ENCODE results near the gene CFI.
"Not testable (repeated sequence)": the region's sequence is repeated elsewhere in the genome, so short reads cannot be mapped to it uniquely, and the experiment has no call there.

Gene CFI

DNA sequence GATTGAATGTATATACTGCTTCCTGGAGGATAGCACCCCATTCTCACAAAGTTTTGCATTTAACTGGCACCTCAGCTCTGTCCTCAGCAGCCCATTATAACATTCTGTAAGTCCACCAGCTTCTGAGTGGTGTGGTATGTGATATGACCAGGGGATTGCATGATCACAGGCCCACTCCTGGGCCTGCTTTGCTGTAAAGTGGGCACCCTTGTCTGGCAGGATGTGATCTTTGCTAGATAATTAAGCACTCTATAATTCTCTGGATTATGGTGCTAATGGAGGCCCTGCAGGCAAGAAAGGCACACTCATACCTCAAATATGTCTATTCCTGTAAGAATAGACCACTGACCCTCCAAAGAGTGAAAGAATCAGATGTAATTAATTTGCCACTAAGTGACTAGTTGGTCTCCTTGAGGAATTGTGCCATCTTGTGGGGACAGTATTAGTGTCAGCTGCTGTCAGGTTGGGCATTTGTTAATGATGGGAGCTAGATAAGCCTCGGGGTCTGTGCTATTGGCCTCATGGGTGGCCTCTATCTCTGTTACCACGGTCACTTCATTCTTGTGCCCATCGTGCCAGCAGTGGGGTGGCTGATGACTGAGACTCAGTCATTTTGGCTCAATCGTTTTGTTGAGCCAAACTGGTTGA is 2.2 kb upstream of the CFI start:
- POLR2A ChIA-PET (ENCODE audit: low non-redundant PET) = no interaction called here
- CTCF ChIA-PET = interaction anchor here (0.5 to 0.7 kb wide), 3 partner anchors 147 to 1220 kb away, joined by 3 to 4 read pairs (median 3); no protein-coding TSS in a partner anchor
- TF ChIP-seq, protein P1, sequence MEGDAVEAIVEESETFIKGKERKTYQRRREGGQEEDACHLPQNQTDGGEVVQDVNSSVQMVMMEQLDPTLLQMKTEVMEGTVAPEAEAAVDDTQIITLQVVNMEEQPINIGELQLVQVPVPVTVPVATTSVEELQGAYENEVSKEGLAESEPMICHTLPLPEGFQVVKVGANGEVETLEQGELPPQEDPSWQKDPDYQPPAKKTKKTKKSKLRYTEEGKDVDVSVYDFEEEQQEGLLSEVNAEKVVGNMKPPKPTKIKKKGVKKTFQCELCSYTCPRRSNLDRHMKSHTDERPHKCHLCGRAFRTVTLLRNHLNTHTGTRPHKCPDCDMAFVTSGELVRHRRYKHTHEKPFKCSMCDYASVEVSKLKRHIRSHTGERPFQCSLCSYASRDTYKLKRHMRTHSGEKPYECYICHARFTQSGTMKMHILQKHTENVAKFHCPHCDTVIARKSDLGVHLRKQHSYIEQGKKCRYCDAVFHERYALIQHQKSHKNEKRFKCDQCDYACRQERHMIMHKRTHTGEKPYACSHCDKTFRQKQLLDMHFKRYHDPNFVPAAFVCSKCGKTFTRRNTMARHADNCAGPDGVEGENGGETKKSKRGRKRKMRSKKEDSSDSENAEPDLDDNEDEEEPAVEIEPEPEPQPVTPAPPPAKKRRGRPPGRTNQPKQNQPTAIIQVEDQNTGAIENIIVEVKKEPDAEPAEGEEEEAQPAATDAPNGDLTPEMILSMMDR (conservative IDR thresholded peaks at IDR 0.05; ENCODE audit: low read depth) = peak; percentile 44
- H3K27ac ChIP-seq = no peak overlapping the region
- peak; percentile 30 for DNase-seq (ENCODE audit: low spot score)

DNA sequence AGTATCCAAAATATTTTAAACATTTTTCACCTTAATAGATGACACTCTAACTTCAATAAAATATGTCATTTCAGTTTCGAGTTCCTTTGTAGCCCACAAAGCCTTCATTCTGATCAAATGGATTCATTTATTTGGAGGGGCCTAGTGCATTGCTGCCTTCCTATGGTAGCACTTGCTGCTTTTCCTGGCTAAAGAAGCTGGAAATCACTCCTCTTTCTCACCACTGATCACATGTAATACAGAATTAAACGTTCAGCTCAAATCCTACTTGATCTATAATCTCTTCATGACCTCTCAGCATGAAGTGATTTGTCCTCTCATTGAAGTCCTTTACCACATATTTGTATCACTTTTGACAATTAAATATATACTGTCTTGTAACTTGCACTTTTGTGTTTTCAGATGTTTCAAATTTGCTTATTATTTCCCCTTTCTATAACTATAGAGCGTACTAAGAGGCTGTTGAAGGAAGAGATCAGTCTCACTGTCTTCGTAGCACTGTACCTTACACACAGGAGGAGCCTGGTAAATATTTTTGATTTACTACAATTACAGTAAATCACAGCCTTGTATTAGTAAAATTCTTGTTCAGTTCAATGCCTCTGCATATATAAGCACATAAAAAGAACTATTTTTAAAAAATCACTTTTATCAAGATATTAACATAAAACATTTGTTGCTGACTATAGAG is 555 bp downstream of the CFI start:
- no peak overlapping the region for H3K27ac ChIP-seq
- no peak for DNase-seq (ENCODE audit: low spot score)
- ChIA-PET CTCF (no interaction called here), POLR2A (ENCODE audit: low non-redundant PET) (no interaction called here)
- TF ChIP-seq, protein P1 (conservative IDR thresholded peaks at IDR 0.05; ENCODE audit: low read depth) = no peak

- CTCF ChIA-PET = no interaction called here
- TF ChIP-seq, protein P1 (conservative IDR thresholded peaks at IDR 0.05; ENCODE audit: low read depth) = no peak
- POLR2A ChIA-PET (ENCODE audit: low non-redundant PET) = no interaction called here
Measured at GRCh38 chr4:109798866-109799265, 2.9 kb downstream of the CFI start.

DNA sequence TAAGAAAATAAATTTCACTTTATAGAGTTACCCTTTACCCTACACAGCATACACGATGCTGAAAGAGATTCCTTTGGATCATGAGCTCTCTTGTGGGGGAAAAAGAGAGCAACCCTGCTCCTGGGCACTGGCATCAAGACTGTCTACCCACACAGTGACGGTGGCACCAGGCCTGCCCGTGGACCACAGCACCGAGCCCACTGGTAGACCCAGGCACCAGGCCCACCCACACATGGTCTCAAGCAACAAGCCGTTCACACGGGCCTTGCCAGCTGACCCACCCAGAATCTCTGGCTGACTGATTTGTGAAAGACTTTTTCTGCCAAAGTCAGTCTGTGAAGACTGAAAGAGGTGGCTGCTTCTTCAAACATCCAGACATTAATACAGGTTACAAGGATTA is 6.7 kb downstream of the CFI start:
- DNase-seq (ENCODE audit: low spot score) = no peak
- H3K27ac ChIP-seq = no peak overlapping the region
- ChIA-PET POLR2A (ENCODE audit: low non-redundant PET) (no interaction called here), CTCF (no interaction called here)
- TF ChIP-seq, protein P1 (conservative IDR thresholded peaks at IDR 0.05; ENCODE audit: low read depth) = no peak

More at GRCh38 chr4:109798866-109799265, 2.9 kb downstream of the CFI start:
- no peak overlapping the region for H3K27ac ChIP-seq
- no peak for DNase-seq (ENCODE audit: low spot score)

GRCh38 chr4:109787807-109788206 is 14.0 kb downstream of the CFI start:
- ChIA-PET POLR2A (ENCODE audit: low non-redundant PET) (no interaction called here), CTCF (interaction anchor here (0.6 kb wide), 1 partner anchor 354 kb away, joined by 3 read pairs; the partner anchor contains the start of gene SEC24B)
- TF ChIP-seq, protein P1 (conservative IDR thresholded peaks at IDR 0.05; ENCODE audit: low read depth) = no peak
- H3K27ac ChIP-seq = no peak overlapping the region
- no peak for DNase-seq (ENCODE audit: low spot score)

DNA sequence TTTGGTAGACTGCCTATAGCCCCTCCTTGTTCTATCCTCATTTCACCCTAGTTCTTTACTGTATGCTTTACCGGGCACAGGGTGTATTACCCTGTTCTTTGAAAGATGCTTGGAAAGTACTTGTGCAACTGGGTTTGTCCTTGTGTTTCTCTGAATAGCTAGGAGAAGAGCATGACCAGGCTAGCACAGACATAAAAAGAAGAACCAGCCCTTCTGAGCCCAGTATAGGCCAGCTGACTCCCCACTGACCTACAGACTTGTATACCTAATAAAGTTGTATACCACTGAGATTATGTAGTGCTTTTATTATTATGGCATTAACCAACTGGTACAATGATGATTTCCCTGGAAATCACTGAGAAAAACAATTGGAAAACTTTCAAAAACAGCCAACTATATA is 15.0 kb downstream of the CFI start:
- TF ChIP-seq, protein P1 (conservative IDR thresholded peaks at IDR 0.05; ENCODE audit: low read depth) = no peak
- H3K27ac ChIP-seq = no peak overlapping the region
- ChIA-PET CTCF (interaction anchor here (0.7 kb wide), 1 partner anchor 147 kb away, joined by 4 read pairs; no protein-coding TSS in a partner anchor), POLR2A (ENCODE audit: low non-redundant PET) (no interaction called here)
- no peak for DNase-seq (ENCODE audit: low spot score)

- CTCF ChIA-PET; H3K27ac ChIP-seq; DNase-seq (ENCODE audit: low spot score); POLR2A ChIA-PET (ENCODE audit: low non-redundant PET): not testable (repeated sequence)
Measured at GRCh38 chr4:109782092-109782491, 19.7 kb downstream of the CFI start.
